Tongue (tissue), 2 donors: ENCODE measurements around the gene FGFR3. TPM values are rescaled to one million over a fixed set of nuclear protein-coding genes. Genes with fewer than 3 reads are reported as not detected.

Experiments used
- DNase-seq: peaks from one replicate; pipeline ENCODE4 v3.0.0-alpha.2; 2015
- total RNA-seq: library from RNA; depleted of rRNA; stranded (reverse); fragments of >200 nt; gene quantifications from one replicate; pipeline ENCODE4 v1.2.3, GENCODE V29; 2014

Gene FGFR3
- total RNA-seq, 1 donor from 2014 or later: 68.0 TPM

GRCh38 chr4:1770791-1771231, 22.3 kb upstream of the FGFR3 start:
- no peak for DNase-seq

GRCh38 chr4:1771555-1772305, 21.4 kb upstream of the FGFR3 start:
- DNase-seq: no peak

- DNase-seq: peak; percentile 68
Measured at GRCh38 chr4:1772853-1773538, 20.1 kb upstream of the FGFR3 start.

- no peak for DNase-seq
Measured at GRCh38 chr4:1773754-1774153, 19.3 kb upstream of the FGFR3 start.

GRCh38 chr4:1775731-1776500, 17.2 kb upstream of the FGFR3 start:
- no peak for DNase-seq

GRCh38 chr4:1776521-1777161, 16.5 kb upstream of the FGFR3 start:
- no peak for DNase-seq

GRCh38 chr4:1777822-1778641, 15.1 kb upstream of the FGFR3 start:
- DNase-seq: no peak

- no peak for DNase-seq
Measured at GRCh38 chr4:1778642-1779392, 14.3 kb upstream of the FGFR3 start.

- no peak for DNase-seq
Measured at GRCh38 chr4:1779588-1780382, 13.3 kb upstream of the FGFR3 start.

GRCh38 chr4:1780435-1780834, 12.7 kb upstream of the FGFR3 start:
- no peak for DNase-seq

- peak; percentile 78 for DNase-seq
Measured at GRCh38 chr4:1783015-1783414, 10.1 kb upstream of the FGFR3 start.

GRCh38 chr4:1783970-1784369, 9.1 kb upstream of the FGFR3 start:
- no peak for DNase-seq

GRCh38 chr4:1784395-1784788, 8.7 kb upstream of the FGFR3 start:
- DNase-seq: no peak

- DNase-seq: no peak
Measured at GRCh38 chr4:1784789-1785591, 8.1 kb upstream of the FGFR3 start.

- no peak for DNase-seq
Measured at GRCh38 chr4:1785592-1785991, 7.5 kb upstream of the FGFR3 start.

- DNase-seq: no peak
Measured at GRCh38 chr4:1786544-1787362, 6.3 kb upstream of the FGFR3 start.

- no peak for DNase-seq
Measured at GRCh38 chr4:1787411-1788077, 5.5 kb upstream of the FGFR3 start.
